Measurements from ENCODE around the gene FPGS. TPM values are rescaled to one million over a fixed set of nuclear protein-coding genes. Genes with fewer than 3 reads are reported as not detected.

Gene FPGS
- total and polyA plus RNA-seq, 4 donors: 42.5 to 115 (median 93.6) TPM

DNA sequence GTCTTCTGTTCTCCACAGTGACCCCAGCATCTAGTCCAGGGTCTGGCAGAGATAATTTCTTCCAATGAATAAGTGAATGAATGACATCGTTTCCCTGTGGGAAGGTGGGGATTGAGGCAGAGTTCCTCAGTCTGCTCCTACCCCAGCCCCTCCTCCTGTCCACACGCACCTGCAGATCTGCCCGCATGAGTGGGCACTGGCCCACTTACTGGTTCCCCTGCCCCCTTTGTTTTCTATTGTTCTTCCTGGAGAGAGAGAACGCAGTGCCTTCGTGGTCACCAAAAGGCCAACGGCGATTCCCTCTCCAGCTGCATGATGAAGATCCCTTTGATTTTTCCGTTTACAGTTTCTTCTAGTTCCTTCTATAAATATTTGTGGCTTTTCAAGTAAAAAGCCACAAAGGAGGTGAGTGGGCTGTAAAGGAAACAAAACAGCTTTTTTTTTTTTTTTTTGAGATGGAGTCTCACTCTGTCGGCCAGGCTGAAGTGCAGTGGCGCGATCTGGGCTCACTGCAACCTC is 5.8 kb upstream of the FPGS start:
- H3K4me3 ChIP-seq: no peak overlapping the region
- peaks cover 0 to 5% (median 0%) of the 10 kb centered on the region in 4 donors for H3K36me3 ChIP-seq (ENCODE audit: control insufficient read depth in 4 of 4, insufficient read depth in 4 of 4, low read length in 4 of 4)
- no peaks in the 10 kb centered on the region for H3K9me3 ChIP-seq (ENCODE audit: control insufficient read depth in 4 of 4, insufficient read depth in 3 of 4, low read length in 3 of 4)
- peaks cover 0 to 17% (median 9%) of the 10 kb centered on the region in 5 donors for H3K4me1 ChIP-seq (ENCODE audit: control insufficient read depth in 5 of 5, insufficient read depth in 5 of 5, low read length in 5 of 5)
- TF ChIP-seq, protein P1, sequence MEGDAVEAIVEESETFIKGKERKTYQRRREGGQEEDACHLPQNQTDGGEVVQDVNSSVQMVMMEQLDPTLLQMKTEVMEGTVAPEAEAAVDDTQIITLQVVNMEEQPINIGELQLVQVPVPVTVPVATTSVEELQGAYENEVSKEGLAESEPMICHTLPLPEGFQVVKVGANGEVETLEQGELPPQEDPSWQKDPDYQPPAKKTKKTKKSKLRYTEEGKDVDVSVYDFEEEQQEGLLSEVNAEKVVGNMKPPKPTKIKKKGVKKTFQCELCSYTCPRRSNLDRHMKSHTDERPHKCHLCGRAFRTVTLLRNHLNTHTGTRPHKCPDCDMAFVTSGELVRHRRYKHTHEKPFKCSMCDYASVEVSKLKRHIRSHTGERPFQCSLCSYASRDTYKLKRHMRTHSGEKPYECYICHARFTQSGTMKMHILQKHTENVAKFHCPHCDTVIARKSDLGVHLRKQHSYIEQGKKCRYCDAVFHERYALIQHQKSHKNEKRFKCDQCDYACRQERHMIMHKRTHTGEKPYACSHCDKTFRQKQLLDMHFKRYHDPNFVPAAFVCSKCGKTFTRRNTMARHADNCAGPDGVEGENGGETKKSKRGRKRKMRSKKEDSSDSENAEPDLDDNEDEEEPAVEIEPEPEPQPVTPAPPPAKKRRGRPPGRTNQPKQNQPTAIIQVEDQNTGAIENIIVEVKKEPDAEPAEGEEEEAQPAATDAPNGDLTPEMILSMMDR (IDR thresholded peaks at IDR 0.05; ENCODE audit: control extremely low read depth, extremely low read depth): no peak
- peak overlapping the region in 1 of 2 donors; percentile 55 for H3K27ac ChIP-seq (ENCODE audit: low read depth in 1 of 2, low read length in 1 of 2)
- H3K9ac ChIP-seq (ENCODE audit: insufficient read depth in 1 of 2, low read length in 2 of 2): peak overlapping the region in 1 of 2 donors; percentile 47
- DNase-seq (no peak), ATAC-seq (ENCODE audit: insufficient read depth, low FRiP score) (no peak)
- H3K27me3 ChIP-seq (ENCODE audit: control insufficient read depth in 3 of 3, insufficient read depth in 3 of 3, low read length in 2 of 3): no peaks in the 10 kb centered on the region
- WGBS, 2 donors: 11 to 15% methylated on average over 11 of the region's 11 CpGs

GRCh38 chr9:127801955-127802575 is 617 bp upstream of the FPGS start:
- peaks cover 3 to 12% (median 8%) of the 10 kb centered on the region in 4 donors for H3K36me3 ChIP-seq (ENCODE audit: control insufficient read depth in 4 of 4, insufficient read depth in 4 of 4, low read length in 4 of 4)
- peak overlapping the region; percentile 24 to 30 for H3K9ac ChIP-seq (ENCODE audit: insufficient read depth in 1 of 2, low read length in 2 of 2)
- 10 to 14% methylated on average over 10 of the region's 10 CpGs for WGBS, 2 donors
- H3K27ac ChIP-seq (ENCODE audit: low read depth in 1 of 2, low read length in 1 of 2): peak overlapping the region; percentile 90 to 97
- DNase-seq: peak; percentile 42 to 86 (median 76)
- H3K27me3 ChIP-seq (ENCODE audit: control insufficient read depth in 3 of 3, insufficient read depth in 3 of 3, low read length in 2 of 3): no peaks in the 10 kb centered on the region
- TF ChIP-seq, protein P1 (IDR thresholded peaks at IDR 0.05; ENCODE audit: control extremely low read depth, extremely low read depth): no peak
- H3K4me1 ChIP-seq (ENCODE audit: control insufficient read depth in 5 of 5, insufficient read depth in 5 of 5, low read length in 5 of 5): peaks cover 0 to 20% (median 10%) of the 10 kb centered on the region in 5 donors
- peak; percentile 0 for ATAC-seq (ENCODE audit: insufficient read depth, low FRiP score)
- H3K9me3 ChIP-seq (ENCODE audit: control insufficient read depth in 4 of 4, insufficient read depth in 3 of 4, low read length in 3 of 4): no peaks in the 10 kb centered on the region
- H3K4me3 ChIP-seq: peak overlapping the region; percentile 18

DNA sequence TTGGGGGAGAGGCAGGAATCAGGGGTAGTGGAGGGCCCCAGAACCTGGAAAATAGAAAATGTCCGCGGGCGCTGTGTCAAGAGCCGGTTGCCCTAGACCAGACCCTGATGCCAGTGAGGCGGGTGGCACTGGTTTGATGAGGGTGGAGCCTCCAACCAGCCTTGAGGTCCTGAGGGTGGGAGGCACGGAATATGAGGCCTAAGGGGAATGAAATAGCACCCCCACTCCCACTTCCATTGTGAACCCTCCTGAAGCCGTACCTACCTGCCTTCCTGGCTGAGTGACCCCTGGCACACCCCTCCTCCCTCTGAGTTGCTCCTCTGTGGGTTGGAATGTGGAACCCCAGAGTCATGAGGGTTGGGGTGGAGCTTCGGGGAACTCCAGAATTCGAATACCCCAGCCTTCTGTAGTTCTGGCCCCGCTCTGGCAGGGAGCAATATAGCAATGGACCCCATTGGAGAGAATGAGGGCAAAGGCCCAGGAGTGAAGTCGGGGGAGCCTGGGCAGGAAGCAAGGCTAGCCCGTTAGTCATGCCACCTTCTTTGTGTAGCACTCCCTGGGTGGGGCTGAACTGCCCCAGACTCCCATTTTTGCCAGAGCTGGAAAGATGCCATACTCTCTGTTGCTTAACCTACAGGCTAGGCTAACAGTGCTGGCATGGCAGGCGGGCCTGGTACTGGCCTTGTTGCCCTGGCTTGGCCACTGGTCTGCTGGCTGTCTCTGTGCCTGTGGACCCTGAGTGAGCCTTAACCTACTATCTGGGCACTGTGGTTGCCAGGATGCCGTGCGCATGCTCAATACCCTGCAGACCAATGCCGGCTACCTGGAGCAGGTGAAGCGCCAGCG is 1.0 kb downstream of the FPGS start:
- DNase-seq (no peak), ATAC-seq (ENCODE audit: insufficient read depth, low FRiP score) (peak; percentile 5)
- TF ChIP-seq, protein P1 (IDR thresholded peaks at IDR 0.05; ENCODE audit: control extremely low read depth, extremely low read depth): no peak
- peak overlapping the region; percentile 43 for H3K4me3 ChIP-seq
- peak overlapping the region; percentile 88 to 98 for H3K27ac ChIP-seq (ENCODE audit: low read depth in 1 of 2, low read length in 1 of 2)
- no peaks in the 10 kb centered on the region for H3K9me3 ChIP-seq (ENCODE audit: control insufficient read depth in 4 of 4, insufficient read depth in 3 of 4, low read length in 3 of 4)
- H3K36me3 ChIP-seq (ENCODE audit: control insufficient read depth in 4 of 4, insufficient read depth in 4 of 4, low read length in 4 of 4): peaks cover 3 to 28% (median 14%) of the 10 kb centered on the region in 4 donors
- H3K27me3 ChIP-seq (ENCODE audit: control insufficient read depth in 3 of 3, insufficient read depth in 3 of 3, low read length in 2 of 3): no peaks in the 10 kb centered on the region
- peaks cover 0 to 20% (median 10%) of the 10 kb centered on the region in 5 donors for H3K4me1 ChIP-seq (ENCODE audit: control insufficient read depth in 5 of 5, insufficient read depth in 5 of 5, low read length in 5 of 5)
- H3K9ac ChIP-seq (ENCODE audit: insufficient read depth in 1 of 2, low read length in 2 of 2): peak overlapping the region; percentile 83 to 86
- 37 to 38% methylated on average over 18 of the region's 18 CpGs for whole genome bisulfite sequencing, 2 donors

Measured in lung (tissue), 12 donors.